LHCN-M2 (cell line): ENCODE data around the gene NF1. TPM values are rescaled to one million over a fixed set of nuclear protein-coding genes. Genes with fewer than 3 reads are reported as not detected.
"Not testable (repeated sequence)": the region's sequence is repeated elsewhere in the genome, so short reads cannot be mapped to it uniquely, and the experiment has no call there.

ENCODE experiments used
- DNase-seq: peaks from one replicate; pipeline ENCODE4 v3.0.0-alpha.2; 2012; ENCODE audit warnings: low read depth
- total RNA-seq: library from RNA; depleted of rRNA; stranded (reverse); fragments of >200 nt; gene quantifications from 2 replicates; pipeline ENCODE4 v1.2.3, GENCODE V29; 2014

NF1 gene
- total RNA-seq, 1 experiment from 2014 or later = 27.3 TPM

- DNase-seq = peak; percentile 56
Observed at GRCh38 chr17:31085563-31085962, 9.2 kb upstream of the NF1 start.

GRCh38 chr17:31089471-31089870, 5.3 kb upstream of the NF1 start:
- DNase-seq = no peak

GRCh38 chr17:31090650-31091049, 4.1 kb upstream of the NF1 start:
- not testable (repeated sequence) for DNase-seq

- DNase-seq = no peak
Observed at GRCh38 chr17:31092475-31093064, 2.2 kb upstream of the NF1 start.

- no peak for DNase-seq
Observed at GRCh38 chr17:31093866-31094599, 744 bp upstream of the NF1 start.

- peak; percentile 43 for DNase-seq
Observed at GRCh38 chr17:31095236-31096105, 694 bp downstream of the NF1 start.

GRCh38 chr17:31096106-31096436, 1.3 kb downstream of the NF1 start:
- DNase-seq = peak; percentile 34

- no peak for DNase-seq
Observed at GRCh38 chr17:31099016-31099415, 4.2 kb downstream of the NF1 start.

GRCh38 chr17:31100840-31101459, 6.2 kb downstream of the NF1 start:
- no peak for DNase-seq

GRCh38 chr17:31101943-31102342, 7.2 kb downstream of the NF1 start:
- no peak for DNase-seq

GRCh38 chr17:31105991-31106390, 11.2 kb downstream of the NF1 start:
- no peak for DNase-seq

GRCh38 chr17:31111183-31111582, 16.4 kb downstream of the NF1 start:
- no peak for DNase-seq

GRCh38 chr17:31112001-31112661, 17.4 kb downstream of the NF1 start:
- DNase-seq = peak; percentile 65

- peak; percentile 54 for DNase-seq
Observed at GRCh38 chr17:31113368-31113767, 18.6 kb downstream of the NF1 start.

GRCh38 chr17:31113939-31114338, 19.2 kb downstream of the NF1 start:
- DNase-seq = no peak

- no peak for DNase-seq
Observed at GRCh38 chr17:31114956-31115555, 20.3 kb downstream of the NF1 start.

- no peak for DNase-seq
Observed at GRCh38 chr17:31116167-31116566, 21.4 kb downstream of the NF1 start.

- DNase-seq = no peak
Observed at GRCh38 chr17:31122746-31123145, 28.0 kb downstream of the NF1 start.

- DNase-seq = no peak
Observed at GRCh38 chr17:31126318-31126717, 31.5 kb downstream of the NF1 start.

GRCh38 chr17:31128241-31128640, 33.5 kb downstream of the NF1 start:
- DNase-seq = no peak
